ENCODE results near the gene SPEF1.

SPEF1 gene

GRCh38 chr20:3812259-3812681 lies 31.0 kb upstream of the SPEF1 start:
- H3K4me3 ChIP-seq = no peak overlapping the region

GRCh38 chr20:3811467-3812258 lies 30.4 kb upstream of the SPEF1 start:
- H3K27ac ChIP-seq = peak overlapping the region in 20 of 21 experiments; percentile 65 to 98 (median 89)

More at GRCh38 chr20:3812259-3812681, 31.0 kb upstream of the SPEF1 start:
- peak overlapping the region in 20 of 21 experiments; percentile 61 to 98 (median 89) for H3K27ac ChIP-seq

GRCh38 chr20:3808544-3808943 lies 27.3 kb upstream of the SPEF1 start:
- Histone ChIP-seq H3K4me3 (no peak overlapping the region), H3K27ac (peak overlapping the region in 19 of 21 experiments; percentile 77 to 97 (median 93))

More at GRCh38 chr20:3811467-3812258, 30.4 kb upstream of the SPEF1 start:
- H3K4me3 ChIP-seq = peak overlapping the region; percentile 3 to 30 (median 19)

GRCh38 chr20:3804781-3805180 lies 23.5 kb upstream of the SPEF1 start:
- Histone ChIP-seq H3K4me3 (no peak overlapping the region), H3K27ac (peak overlapping the region in 17 of 21 experiments; percentile 2 to 97 (median 88))

- H3K27ac ChIP-seq = peak overlapping the region in 15 of 21 experiments; percentile 2 to 97 (median 93)
These were observed 23.1 kb upstream of the SPEF1 start for GRCh38 chr20:3804254-3804751.

GRCh38 chr20:3803854-3804253 lies 22.6 kb upstream of the SPEF1 start:
- Histone ChIP-seq H3K4me3 (no peak overlapping the region), H3K27ac (peak overlapping the region in 12 of 21 experiments; percentile 11 to 97 (median 94))

More at GRCh38 chr20:3804254-3804751, 23.1 kb upstream of the SPEF1 start:
- H3K4me3 ChIP-seq = no peak overlapping the region

GRCh38 chr20:3803289-3803688 lies 22.0 kb upstream of the SPEF1 start:
- H3K27ac ChIP-seq = peak overlapping the region in 8 of 21 experiments; percentile 14 to 96 (median 74)
- no peak overlapping the region for H3K4me3 ChIP-seq

- Histone ChIP-seq H3K4me3 (no peak overlapping the region), H3K27ac (peak overlapping the region in 10 of 21 experiments; percentile 3 to 96 (median 70))
These were observed 21.4 kb upstream of the SPEF1 start for GRCh38 chr20:3802524-3803239.

- Histone ChIP-seq H3K4me3 (no peak overlapping the region), H3K27ac (peak overlapping the region in 14 of 21 experiments; percentile 0 to 97 (median 90))
These were observed 20.6 kb upstream of the SPEF1 start for GRCh38 chr20:3801846-3802245.

GRCh38 chr20:3801299-3801698 lies 20.1 kb upstream of the SPEF1 start:
- H3K4me3 ChIP-seq = no peak overlapping the region
- peak overlapping the region in 14 of 21 experiments; percentile 0 to 97 (median 90) for H3K27ac ChIP-seq

GRCh38 chr20:3800878-3801260 lies 19.6 kb upstream of the SPEF1 start:
- Histone ChIP-seq H3K27ac (peak overlapping the region in 14 of 21 experiments; percentile 6 to 97 (median 90)), H3K4me3 (no peak overlapping the region)

- H3K27ac ChIP-seq = peak overlapping the region in 17 of 21 experiments; percentile 5 to 97 (median 91)
These were observed 19.1 kb upstream of the SPEF1 start for GRCh38 chr20:3800256-3800877.

GRCh38 chr20:3798908-3799248 lies 17.6 kb upstream of the SPEF1 start:
- peak overlapping the region in 1 of 7 experiments; percentile 70 for H3K4me3 ChIP-seq
- H3K27ac ChIP-seq = peak overlapping the region in 19 of 21 experiments; percentile 6 to 97 (median 90)

More at GRCh38 chr20:3800256-3800877, 19.1 kb upstream of the SPEF1 start:
- H3K4me3 ChIP-seq = no peak overlapping the region

GRCh38 chr20:3798373-3798768 lies 17.1 kb upstream of the SPEF1 start:
- H3K27ac ChIP-seq = peak overlapping the region in 18 of 21 experiments; percentile 25 to 97 (median 90)
- peak overlapping the region in 1 of 7 experiments; percentile 70 for H3K4me3 ChIP-seq

GRCh38 chr20:3797592-3798372 lies 16.5 kb upstream of the SPEF1 start:
- H3K27ac ChIP-seq = peak overlapping the region in 20 of 21 experiments; percentile 55 to 97 (median 90)
- H3K4me3 ChIP-seq = peak overlapping the region; percentile 48 to 72 (median 61)

- peak overlapping the region; percentile 48 to 72 (median 61) for H3K4me3 ChIP-seq
- peak overlapping the region in 20 of 21 experiments; percentile 55 to 97 (median 90) for H3K27ac ChIP-seq
These were observed 15.9 kb upstream of the SPEF1 start for GRCh38 chr20:3797226-3797545.

GRCh38 chr20:3796477-3797225 lies 15.4 kb upstream of the SPEF1 start:
- peak overlapping the region; percentile 48 to 72 (median 61) for H3K4me3 ChIP-seq
- H3K27ac ChIP-seq = peak overlapping the region; percentile 12 to 97 (median 90)

Data from skin epidermis (tissue), 12 donors.